ENCODE results near the gene METTL21C.

The METTL21C gene

DNA sequence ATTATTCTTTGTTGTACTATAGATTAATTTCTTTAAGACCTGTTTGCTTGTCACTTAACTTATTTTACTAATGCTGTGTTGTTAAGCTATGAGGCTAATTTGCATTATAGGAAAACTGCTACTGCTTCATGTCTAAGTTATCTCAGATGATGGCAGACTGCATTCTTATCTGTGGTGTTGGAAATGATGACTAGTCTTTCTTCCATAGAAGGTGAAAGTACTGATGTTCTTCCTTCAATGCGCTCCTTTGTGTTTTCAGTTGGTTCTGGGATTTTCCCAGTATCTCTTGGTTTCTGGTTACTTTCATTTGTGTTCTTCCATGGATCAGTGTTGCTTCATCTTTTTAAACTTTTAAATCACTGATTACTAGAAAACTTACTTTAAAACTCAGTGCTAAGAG lies 51.2 kb downstream of the METTL21C start:
- in situ Hi-C loops (cut with MboI; ENCODE audit: low pct_unique_long_range_greater_than_20kb, low sequenced_read_pairs, unreplicated experiment), result no loop called here
- DNase-seq (ENCODE audit: low spot score), result no peak
- TF ChIP-seq, protein P1, sequence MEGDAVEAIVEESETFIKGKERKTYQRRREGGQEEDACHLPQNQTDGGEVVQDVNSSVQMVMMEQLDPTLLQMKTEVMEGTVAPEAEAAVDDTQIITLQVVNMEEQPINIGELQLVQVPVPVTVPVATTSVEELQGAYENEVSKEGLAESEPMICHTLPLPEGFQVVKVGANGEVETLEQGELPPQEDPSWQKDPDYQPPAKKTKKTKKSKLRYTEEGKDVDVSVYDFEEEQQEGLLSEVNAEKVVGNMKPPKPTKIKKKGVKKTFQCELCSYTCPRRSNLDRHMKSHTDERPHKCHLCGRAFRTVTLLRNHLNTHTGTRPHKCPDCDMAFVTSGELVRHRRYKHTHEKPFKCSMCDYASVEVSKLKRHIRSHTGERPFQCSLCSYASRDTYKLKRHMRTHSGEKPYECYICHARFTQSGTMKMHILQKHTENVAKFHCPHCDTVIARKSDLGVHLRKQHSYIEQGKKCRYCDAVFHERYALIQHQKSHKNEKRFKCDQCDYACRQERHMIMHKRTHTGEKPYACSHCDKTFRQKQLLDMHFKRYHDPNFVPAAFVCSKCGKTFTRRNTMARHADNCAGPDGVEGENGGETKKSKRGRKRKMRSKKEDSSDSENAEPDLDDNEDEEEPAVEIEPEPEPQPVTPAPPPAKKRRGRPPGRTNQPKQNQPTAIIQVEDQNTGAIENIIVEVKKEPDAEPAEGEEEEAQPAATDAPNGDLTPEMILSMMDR (IDR thresholded peaks at IDR 0.05; ENCODE audit: extremely low read depth, insufficient read depth, missing control alignments), result no peak

DNA sequence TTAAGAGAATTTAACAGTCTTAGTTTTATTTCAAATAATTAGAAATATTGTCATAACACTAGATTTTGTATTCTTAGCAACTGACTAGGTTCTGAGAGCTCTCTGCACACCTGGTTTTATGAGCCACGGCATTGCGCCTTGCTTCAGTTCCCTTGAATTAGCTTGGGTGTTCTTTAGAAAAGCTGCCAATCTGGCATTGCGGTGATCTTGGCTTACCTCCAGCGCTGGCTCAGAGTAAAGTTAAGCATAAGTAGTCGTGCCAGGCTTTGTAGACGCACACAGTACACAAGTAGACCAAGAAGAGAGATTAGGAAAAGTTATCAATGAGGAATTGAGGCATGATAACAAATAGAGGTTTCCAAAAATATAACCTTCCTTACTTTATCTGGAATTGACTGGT lies 52.4 kb downstream of the METTL21C start:
- in situ Hi-C loops (cut with MboI; ENCODE audit: low pct_unique_long_range_greater_than_20kb, low sequenced_read_pairs, unreplicated experiment), result no loop called here
- TF ChIP-seq, protein P1 (IDR thresholded peaks at IDR 0.05; ENCODE audit: extremely low read depth, insufficient read depth, missing control alignments), result no peak
- no peak for DNase-seq (ENCODE audit: low spot score)

DNA sequence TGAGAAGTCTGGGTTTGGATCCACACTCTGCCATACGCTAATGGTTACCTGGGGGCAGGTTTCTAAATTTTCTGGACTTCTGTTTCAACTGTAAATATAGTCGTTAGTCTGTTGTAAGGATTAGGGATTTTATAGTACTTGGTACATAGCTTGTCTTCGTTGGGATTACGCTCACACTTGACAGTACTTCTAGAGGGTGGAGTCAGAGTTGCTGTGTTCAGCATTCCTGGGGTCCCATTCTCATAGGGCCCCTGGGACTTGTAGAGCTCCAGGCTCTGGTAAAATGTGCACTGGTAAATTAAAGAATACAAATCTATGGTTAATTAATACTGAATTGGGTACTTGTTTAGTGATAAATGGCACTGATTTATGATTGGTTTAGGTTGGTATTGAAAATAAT lies 52.8 kb downstream of the METTL21C start:
- no peak for DNase-seq (ENCODE audit: low spot score)
- in situ Hi-C loops (cut with MboI; ENCODE audit: low pct_unique_long_range_greater_than_20kb, low sequenced_read_pairs, unreplicated experiment), result no loop called here
- TF ChIP-seq, protein P1 (IDR thresholded peaks at IDR 0.05; ENCODE audit: extremely low read depth, insufficient read depth, missing control alignments), result no peak

DNA sequence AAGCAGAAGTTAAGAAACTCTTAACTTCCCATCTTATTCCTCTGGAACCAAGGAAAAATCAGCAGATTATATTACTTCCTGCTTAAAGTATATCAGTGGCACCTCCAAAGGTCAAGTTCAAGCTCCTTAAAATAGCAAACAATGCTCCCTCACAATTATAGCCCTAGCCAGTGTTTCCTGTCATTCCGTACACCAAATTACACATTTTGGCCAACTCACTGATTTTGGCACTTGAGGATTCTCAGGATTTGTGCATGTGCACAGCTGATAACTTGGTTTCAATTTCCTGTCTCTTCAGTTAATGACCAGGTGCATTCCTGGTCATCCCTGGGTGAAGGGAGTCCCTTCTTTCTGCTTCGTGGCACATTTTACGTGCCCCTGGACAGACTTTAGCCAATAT lies 56.1 kb downstream of the METTL21C start:
- DNase-seq (ENCODE audit: low spot score), result no peak
- TF ChIP-seq, protein P1 (IDR thresholded peaks at IDR 0.05; ENCODE audit: extremely low read depth, insufficient read depth, missing control alignments), result no peak
- in situ Hi-C loops (cut with MboI; ENCODE audit: low pct_unique_long_range_greater_than_20kb, low sequenced_read_pairs, unreplicated experiment), result no loop called here

Measured in GM13977 (cell line).